HEK293T (cell line): ENCODE results near the gene OGT.
"Not testable (repeated sequence)": the region's sequence is repeated elsewhere in the genome, so short reads cannot be mapped to it uniquely, and the experiment has no call there.

ENCODE experiments used
- CTCF ChIA-PET: fragments of 350-600 bp; formaldehyde crosslinking; extraction: SDS; loops from one replicate; lab custom pipeline; 2021; ENCODE audit warnings: antibody characterized with exemption, inconsistent platforms; lab: Yijun Ruan, JAX
- POLR2A ChIA-PET: fragments of 350-600 bp; formaldehyde crosslinking; extraction: SDS; loops from one replicate; lab custom pipeline; 2020; ENCODE audit warnings: antibody characterized with exemption, inconsistent platforms; lab: Yijun Ruan, JAX
- DNase-seq: peaks from one replicate; pipeline ENCODE4 v3.0.0; 2012; ENCODE audit warnings: mixed read lengths; ENCODE audit errors: extremely low spot score
- ARNT ChIP-seq: fragments of 450-650 bp; IDR thresholded peaks from 2 replicates; pipeline ENCODE4 v1.6.1; 2017; ENCODE audit warnings: mild to moderate bottlenecking
- BHLHE40 ChIP-seq: fragments of 450-650 bp; IDR thresholded peaks from 2 replicates; pipeline ENCODE4 v1.6.1; 2016; ENCODE audit warnings: mild to moderate bottlenecking, moderate library complexity, borderline replicate concordance
- CTBP1 ChIP-seq: fragments of 450-650 bp; IDR thresholded peaks from 2 replicates; pipeline ENCODE4 v1.6.1; 2016; ENCODE audit warnings: borderline replicate concordance
- ELF4 ChIP-seq: fragments of 450-650 bp; IDR thresholded peaks from 2 replicates; pipeline ENCODE4 v1.6.1; 2017; ENCODE audit warnings: antibody characterized with exemption
- FOXA1 ChIP-seq: fragments of 450-650 bp; IDR thresholded peaks from 2 replicates; pipeline ENCODE4 v1.6.1; 2016; ENCODE audit warnings: mild to moderate bottlenecking
- FOXK2 ChIP-seq: fragments of 450-650 bp; IDR thresholded peaks from 2 replicates; pipeline ENCODE4 v1.6.1; 2016; ENCODE audit warnings: mild to moderate bottlenecking
- FOXM1 ChIP-seq: fragments of 450-650 bp; IDR thresholded peaks from 2 replicates; pipeline ENCODE4 v1.6.1; 2017; ENCODE audit warnings: mild to moderate bottlenecking, borderline replicate concordance
- HDGF ChIP-seq: fragments of 450-650 bp; IDR thresholded peaks from 2 replicates; pipeline ENCODE4 v1.6.1; 2017; ENCODE audit warnings: antibody characterized with exemption, borderline replicate concordance
- L3MBTL2 ChIP-seq: fragments of 450-650 bp; conservative IDR thresholded peaks from 2 replicates; pipeline ENCODE4 v1.6.1; 2016; ENCODE audit warnings: mild to moderate bottlenecking
- LEF1 ChIP-seq: fragments of 450-650 bp; IDR thresholded peaks from 2 replicates; pipeline ENCODE4 v1.6.1; 2017; ENCODE audit warnings: mild to moderate bottlenecking, borderline replicate concordance
- NFRKB ChIP-seq: fragments of 450-650 bp; IDR thresholded peaks from 2 replicates; pipeline ENCODE4 v1.6.1; 2016; ENCODE audit warnings: mild to moderate bottlenecking, moderate library complexity
- SP1 ChIP-seq: fragments of 450-650 bp; IDR thresholded peaks from 2 replicates; pipeline ENCODE4 v1.6.1; 2017
- SUZ12 ChIP-seq: fragments of 450-650 bp; IDR thresholded peaks from 2 replicates; pipeline ENCODE4 v1.6.1; 2016; ENCODE audit warnings: mild to moderate bottlenecking
- TARDBP ChIP-seq: fragments of 450-650 bp; IDR thresholded peaks from 2 replicates; pipeline ENCODE4 v1.6.1; 2016
- ZNF384 ChIP-seq: fragments of 450-650 bp; IDR thresholded peaks from 2 replicates; pipeline ENCODE4 v1.6.1; 2016
- TF ChIP-seq, protein P1 (sequence below): fragments of 450-650 bp; IDR thresholded peaks from 2 replicates; pipeline ENCODE4 v1.6.1; 2016

The OGT gene

DNA sequence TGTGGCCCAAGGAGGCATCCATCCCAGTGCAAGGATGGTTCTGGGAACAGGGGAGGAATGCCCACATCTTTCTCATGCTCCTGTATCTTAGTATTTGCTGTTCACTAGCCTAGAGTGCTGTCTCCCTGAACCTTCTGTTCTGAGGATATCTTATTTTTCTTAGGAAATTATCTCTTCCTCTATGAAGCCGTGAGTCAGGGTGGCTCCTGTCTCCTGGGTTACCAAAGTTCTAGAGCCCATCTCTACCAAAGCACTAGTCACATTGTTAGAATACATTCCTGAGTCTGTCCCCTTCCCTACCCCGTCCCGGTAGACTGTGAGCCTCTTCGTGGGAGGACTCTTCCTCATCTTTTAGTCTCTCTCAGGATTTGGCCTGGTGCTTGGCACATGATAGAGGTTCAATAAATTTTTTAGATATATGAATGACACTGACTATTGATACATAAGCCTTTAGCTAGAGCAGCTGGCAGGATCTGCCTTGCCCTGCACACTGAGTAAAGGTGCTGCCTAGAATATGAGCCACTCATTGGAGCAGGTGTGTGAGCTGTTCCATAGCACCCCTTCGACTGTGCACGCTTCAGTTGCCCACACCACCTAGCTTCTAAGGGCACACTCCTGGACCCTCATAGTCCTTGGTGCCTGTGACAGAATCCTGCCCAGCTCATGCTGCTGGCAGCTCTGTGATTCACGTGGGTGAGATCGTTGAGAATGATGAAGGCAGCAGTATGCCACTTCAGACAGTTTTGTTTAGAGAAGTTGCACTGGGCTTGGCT lies 72.1 kb downstream of the OGT start:
- ChIA-PET CTCF (no interaction called here), POLR2A (no interaction called here)
- DNase-seq = no peak
- TF ChIP-seq LEF1 (no peak), FOXA1 (no peak), BHLHE40 (no peak), L3MBTL2 (no peak), ARNT (no peak)
- TF ChIP-seq, protein P1, sequence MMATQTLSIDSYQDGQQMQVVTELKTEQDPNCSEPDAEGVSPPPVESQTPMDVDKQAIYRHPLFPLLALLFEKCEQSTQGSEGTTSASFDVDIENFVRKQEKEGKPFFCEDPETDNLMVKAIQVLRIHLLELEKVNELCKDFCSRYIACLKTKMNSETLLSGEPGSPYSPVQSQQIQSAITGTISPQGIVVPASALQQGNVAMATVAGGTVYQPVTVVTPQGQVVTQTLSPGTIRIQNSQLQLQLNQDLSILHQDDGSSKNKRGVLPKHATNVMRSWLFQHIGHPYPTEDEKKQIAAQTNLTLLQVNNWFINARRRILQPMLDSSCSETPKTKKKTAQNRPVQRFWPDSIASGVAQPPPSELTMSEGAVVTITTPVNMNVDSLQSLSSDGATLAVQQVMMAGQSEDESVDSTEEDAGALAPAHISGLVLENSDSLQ = no peak

DNA sequence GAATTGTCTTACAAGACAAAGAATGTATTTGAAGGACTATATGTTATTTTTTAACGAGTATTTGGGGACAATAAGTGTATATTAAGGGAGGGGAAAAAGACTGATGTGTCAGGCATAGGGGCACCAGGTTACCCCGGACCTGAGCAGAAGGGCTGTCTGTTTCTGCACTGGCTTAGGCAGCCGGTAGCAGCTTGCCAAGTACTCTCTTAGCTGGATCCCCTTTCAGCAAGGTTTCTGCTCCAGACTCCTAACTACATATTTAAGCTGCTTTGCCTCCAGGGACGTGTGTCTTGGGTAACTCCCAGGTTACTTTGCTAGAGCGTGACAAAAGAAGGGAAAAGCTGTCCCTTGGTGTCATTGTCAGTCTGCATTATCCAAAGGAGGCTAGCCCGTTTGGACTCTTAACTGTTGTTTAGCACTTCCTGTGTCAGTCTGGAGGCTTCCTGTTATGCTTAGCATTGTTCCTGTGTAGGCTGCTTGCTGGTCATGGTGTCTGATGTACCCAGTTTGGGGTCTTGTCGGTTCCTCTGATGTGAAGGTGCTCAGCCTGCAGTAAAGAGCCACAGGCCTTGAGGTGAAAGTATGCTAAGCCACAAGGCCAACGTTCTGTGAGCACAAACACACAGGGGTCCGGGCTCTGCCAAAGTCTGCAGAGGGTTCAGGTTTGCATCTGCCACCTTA lies 73.8 kb downstream of the OGT start:
- TF ChIP-seq ELF4 (no peak), TARDBP (no peak)
- ChIA-PET CTCF (no interaction called here), POLR2A (no interaction called here)
- DNase-seq = no peak

DNA sequence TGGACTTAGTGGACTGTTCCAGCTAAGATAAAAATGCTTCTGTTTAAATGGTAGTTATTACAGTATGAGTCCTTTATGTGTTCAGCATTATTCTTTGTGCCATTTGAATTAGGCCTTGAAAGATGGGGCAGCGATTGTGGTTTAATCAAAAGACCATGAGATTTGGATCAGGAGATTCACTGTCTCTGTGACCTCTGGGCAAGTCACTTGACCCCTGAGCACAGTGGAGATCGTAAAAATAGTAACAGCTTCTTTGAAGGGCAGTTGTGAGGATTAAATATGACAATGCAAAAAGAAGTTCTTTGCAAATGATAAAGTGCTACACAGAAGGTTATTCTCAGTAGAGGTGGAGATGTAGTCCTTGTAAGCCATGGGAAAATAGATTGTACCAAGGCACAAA lies 74.6 kb downstream of the OGT start:
- CTCF ChIA-PET = no interaction called here
- DNase-seq = no peak
- TF ChIP-seq ZNF384 = no peak
- TF ChIP-seq L3MBTL2 = no peak
- TF ChIP-seq SUZ12 = no peak
- no peak for TF ChIP-seq FOXK2
- TF ChIP-seq CTBP1 = no peak
- no peak for TF ChIP-seq LEF1
- no peak for TF ChIP-seq HDGF
- TF ChIP-seq ELF4 = no peak
- TF ChIP-seq FOXA1 = no peak
- TF ChIP-seq FOXM1 = no peak
- no peak for TF ChIP-seq ARNT
- no peak for TF ChIP-seq TARDBP
- no peak for TF ChIP-seq BHLHE40
- TF ChIP-seq NFRKB = no peak
- TF ChIP-seq SP1 = no peak
- TF ChIP-seq, protein P1 = no peak
- POLR2A ChIA-PET = no interaction called here

GRCh38 chrX:71609095-71609750 lies 76.3 kb downstream of the OGT start:
- TF ChIP-seq TARDBP (no peak), FOXM1 (no peak), SP1 (no peak), ZNF384 (no peak)
- no peak for DNase-seq
- ChIA-PET CTCF (no interaction called here), POLR2A (no interaction called here)

- CTCF ChIA-PET, DNase-seq, POLR2A ChIA-PET: not testable (repeated sequence)
Measured at GRCh38 chrX:71611736-71612135, 78.8 kb downstream of the OGT start.

- no peak for DNase-seq
- POLR2A ChIA-PET = no interaction called here
- CTCF ChIA-PET = no interaction called here
- TF ChIP-seq SUZ12 = no peak
- no peak for TF ChIP-seq BHLHE40
- TF ChIP-seq NFRKB = no peak
- no peak for TF ChIP-seq FOXK2
- TF ChIP-seq ZNF384 = no peak
- no peak for TF ChIP-seq HDGF
- no peak for TF ChIP-seq FOXA1
- TF ChIP-seq L3MBTL2 = no peak
- TF ChIP-seq ELF4 = no peak
Measured at GRCh38 chrX:71612256-71612655, 79.4 kb downstream of the OGT start.

DNA sequence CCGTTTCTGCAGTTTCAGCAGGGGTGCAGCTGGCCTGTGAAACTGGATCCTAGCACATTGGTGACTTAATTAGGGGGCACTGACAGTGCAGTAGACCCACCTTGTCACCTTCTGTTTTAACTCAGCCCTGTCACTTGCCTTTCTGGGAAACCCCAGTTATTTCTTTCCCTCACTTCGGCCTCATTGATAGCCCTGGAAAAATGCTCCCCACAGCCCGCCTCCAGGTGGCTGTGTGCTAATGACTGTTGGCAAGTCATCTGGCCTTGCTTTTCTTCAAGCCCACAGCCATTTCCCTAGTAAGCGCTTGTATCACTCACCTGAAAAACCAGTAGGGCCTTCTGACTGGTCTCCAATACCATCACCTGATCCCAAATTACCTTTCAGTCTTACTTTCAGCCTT lies 82.2 kb downstream of the OGT start:
- POLR2A ChIA-PET = no interaction called here
- DNase-seq = no peak
- CTCF ChIA-PET = no interaction called here
- TF ChIP-seq ZNF384 (no peak), BHLHE40 (no peak), LEF1 (no peak), SUZ12 (no peak), FOXA1 (no peak), FOXM1 (no peak), HDGF (no peak)
- TF ChIP-seq, protein P1 = no peak
